ENCODE results near the gene MNX1.

DNA sequence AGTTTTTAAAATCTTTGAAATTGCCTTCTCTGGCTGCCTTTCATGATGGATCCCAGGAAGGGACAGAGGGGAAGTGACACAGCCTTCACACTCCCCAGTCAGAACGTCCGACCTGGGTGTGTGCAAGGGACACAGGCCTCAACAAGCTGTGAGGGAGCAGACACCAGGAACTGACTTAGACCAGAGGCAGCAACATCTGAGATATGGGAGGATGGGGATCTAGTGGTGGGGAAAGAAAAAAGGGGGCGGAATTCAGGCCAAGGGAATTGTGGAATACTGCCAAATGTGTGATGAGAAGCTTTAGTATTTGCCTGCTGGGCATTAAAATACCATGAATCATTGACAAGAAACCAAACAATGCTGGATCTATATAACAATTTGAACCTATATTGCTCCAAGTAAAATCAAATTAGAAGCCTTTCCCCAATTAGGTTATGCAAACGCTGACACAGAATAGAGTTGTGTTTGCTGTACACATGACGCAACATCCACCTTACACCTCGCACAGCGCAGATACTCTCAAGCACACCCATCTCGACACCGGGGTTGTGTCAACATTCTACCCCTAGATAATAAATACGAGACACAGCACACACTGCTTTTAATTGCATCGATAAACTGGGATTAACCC is 17.2 kb upstream of the MNX1 start:
- TF ChIP-seq, protein P1, sequence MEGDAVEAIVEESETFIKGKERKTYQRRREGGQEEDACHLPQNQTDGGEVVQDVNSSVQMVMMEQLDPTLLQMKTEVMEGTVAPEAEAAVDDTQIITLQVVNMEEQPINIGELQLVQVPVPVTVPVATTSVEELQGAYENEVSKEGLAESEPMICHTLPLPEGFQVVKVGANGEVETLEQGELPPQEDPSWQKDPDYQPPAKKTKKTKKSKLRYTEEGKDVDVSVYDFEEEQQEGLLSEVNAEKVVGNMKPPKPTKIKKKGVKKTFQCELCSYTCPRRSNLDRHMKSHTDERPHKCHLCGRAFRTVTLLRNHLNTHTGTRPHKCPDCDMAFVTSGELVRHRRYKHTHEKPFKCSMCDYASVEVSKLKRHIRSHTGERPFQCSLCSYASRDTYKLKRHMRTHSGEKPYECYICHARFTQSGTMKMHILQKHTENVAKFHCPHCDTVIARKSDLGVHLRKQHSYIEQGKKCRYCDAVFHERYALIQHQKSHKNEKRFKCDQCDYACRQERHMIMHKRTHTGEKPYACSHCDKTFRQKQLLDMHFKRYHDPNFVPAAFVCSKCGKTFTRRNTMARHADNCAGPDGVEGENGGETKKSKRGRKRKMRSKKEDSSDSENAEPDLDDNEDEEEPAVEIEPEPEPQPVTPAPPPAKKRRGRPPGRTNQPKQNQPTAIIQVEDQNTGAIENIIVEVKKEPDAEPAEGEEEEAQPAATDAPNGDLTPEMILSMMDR (IDR thresholded peaks at IDR 0.05; ENCODE audit: insufficient read depth, low read length) = no peak
- TF ChIP-seq REST (IDR thresholded peaks at IDR 0.05; ENCODE audit: insufficient replicate concordance, low read depth) (no peak), POLR2AphosphoS5 (IDR thresholded peaks at IDR 0.05; ENCODE audit: low read depth) (no peak), GABPA (IDR thresholded peaks at IDR 0.05; ENCODE audit: low read depth) (no peak)
